Left renal pelvis (tissue), 4 donors: ENCODE measurements around the gene TRIM74. TPM values are rescaled to one million over a fixed set of nuclear protein-coding genes. Genes with fewer than 3 reads are reported as not detected.
A peak's percentile ranks its signal among the peaks of the same experiment; 100 is the strongest.
"Not testable (repeated sequence)": the region's sequence is repeated elsewhere in the genome, so short reads cannot be mapped to it uniquely, and the experiment has no call there.

Experiments used
- DNase-seq, 4 donors: peaks; one replicate each; pipeline ENCODE4 v3.0.0-alpha.2; 2013; ENCODE audit warnings: low read depth in 4 of 4, low spot score in 3 of 4
- polyA plus RNA-seq, 4 donors: library from polyadenylated mRNA; unstranded; fragments of 120-200 nt; gene quantifications; one replicate each; pipeline ENCODE4 v1.2.1, GENCODE V29; 2013; ENCODE audit not compliant: insufficient read length in 4 of 4

TRIM74 gene
- polyA plus RNA-seq, 4 donors, result 0.37 to 3.0 (median 1.4) TPM

- DNase-seq, result not testable (repeated sequence)
These were observed 8.5 kb downstream of the TRIM74 start for GRCh38 chr7:72960626-72961345.

DNA sequence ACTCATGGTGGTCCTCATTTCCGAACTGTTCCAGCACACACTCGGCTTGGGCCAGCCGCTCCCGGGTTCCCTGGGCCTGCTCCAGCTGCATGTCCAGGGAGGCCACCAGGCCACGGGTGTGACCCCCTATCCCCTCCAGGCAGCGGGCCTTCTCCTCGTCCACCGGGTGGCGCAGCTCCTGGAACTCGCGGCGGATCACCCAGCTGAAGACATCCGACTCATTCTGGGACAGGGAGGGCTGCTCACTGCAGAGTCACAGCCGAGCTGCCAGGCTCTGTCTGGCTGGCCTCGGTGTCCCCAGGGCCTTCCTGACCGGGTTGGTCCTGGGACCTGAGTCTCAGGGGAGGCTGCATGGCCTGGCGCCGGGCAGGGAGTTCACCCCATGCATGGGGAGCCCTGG is 9.2 kb downstream of the TRIM74 start:
- DNase-seq, result not testable (repeated sequence)

GRCh38 chr7:72954563-72955198 is 14.6 kb downstream of the TRIM74 start:
- DNase-seq, result not testable (repeated sequence)

DNA sequence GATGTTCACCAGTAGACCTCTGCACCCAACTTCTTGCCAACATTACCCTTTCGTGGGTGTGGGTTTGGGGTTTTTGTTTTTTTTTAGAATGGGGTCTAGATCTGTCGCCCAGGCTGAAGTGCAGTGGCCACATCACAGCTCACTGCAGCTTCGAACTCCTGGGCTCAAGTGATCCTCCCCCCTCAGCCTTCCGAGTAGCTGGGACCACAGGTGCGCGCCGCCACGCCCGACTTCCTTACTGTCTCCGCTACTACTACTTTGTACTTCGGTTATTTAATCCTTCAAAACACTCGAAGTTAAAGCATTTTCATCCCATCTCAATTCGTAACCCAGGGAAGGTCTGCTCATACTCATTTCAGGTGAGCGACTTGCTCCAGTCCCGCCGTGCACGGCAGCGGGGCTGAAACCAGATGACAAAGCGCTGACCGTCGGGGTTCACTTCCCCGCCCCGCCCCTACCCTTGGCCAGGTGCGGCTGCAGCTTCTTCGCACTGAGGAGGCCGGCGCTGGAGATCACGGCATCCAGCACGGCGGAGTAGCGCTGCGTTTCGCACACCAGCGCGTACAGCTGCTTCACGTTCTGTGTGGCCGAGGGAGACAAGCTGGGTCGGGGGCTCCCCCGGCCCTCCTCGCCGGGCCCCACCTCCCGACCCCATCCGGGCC is 15.2 kb downstream of the TRIM74 start:
- not testable (repeated sequence) for DNase-seq

GRCh38 chr7:72950432-72950831 is 18.8 kb downstream of the TRIM74 start:
- DNase-seq, result not testable (repeated sequence)

DNA sequence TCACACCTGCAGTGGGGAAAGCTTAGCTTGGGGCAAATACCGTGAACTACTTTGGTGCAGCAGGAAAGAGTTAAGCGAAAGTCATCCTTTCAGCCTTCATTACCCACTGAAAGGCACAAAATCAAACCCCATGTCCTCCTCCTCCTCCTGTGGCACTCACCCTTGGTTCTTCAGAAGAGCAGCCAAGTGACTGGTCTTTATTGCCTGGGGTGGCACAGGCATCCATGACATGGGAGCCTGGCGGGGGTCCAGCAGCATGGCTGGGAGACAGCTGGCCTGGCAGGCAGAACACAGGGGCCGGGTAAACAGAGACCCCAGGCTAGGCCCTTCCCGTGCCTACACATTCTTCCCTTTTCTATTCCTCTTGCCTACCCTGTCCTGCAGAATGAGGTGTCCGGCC is 19.6 kb downstream of the TRIM74 start:
- not testable (repeated sequence) for DNase-seq

GRCh38 chr7:72949276-72949675 is 20.0 kb downstream of the TRIM74 start:
- not testable (repeated sequence) for DNase-seq

DNA sequence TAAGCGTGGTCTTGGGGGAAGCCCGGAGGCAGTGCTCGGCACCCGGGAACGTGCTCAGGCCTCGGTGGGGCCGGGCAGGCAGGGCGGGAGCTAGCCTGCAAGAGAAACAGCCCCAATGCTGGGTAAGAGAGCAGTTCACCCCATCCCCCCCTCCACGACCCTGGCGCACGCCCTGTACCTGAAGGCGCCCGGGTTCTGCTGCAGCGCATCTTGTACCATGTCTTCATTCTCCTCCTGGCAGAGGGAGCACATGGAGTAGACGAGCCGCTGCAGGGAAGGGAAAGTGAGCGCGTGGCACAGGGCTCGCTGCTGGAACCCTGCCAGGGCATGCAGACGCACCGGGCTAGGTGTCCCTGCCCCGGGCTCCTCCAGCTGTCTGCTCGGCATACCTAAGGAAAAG is 20.6 kb downstream of the TRIM74 start:
- DNase-seq, result not testable (repeated sequence)

DNA sequence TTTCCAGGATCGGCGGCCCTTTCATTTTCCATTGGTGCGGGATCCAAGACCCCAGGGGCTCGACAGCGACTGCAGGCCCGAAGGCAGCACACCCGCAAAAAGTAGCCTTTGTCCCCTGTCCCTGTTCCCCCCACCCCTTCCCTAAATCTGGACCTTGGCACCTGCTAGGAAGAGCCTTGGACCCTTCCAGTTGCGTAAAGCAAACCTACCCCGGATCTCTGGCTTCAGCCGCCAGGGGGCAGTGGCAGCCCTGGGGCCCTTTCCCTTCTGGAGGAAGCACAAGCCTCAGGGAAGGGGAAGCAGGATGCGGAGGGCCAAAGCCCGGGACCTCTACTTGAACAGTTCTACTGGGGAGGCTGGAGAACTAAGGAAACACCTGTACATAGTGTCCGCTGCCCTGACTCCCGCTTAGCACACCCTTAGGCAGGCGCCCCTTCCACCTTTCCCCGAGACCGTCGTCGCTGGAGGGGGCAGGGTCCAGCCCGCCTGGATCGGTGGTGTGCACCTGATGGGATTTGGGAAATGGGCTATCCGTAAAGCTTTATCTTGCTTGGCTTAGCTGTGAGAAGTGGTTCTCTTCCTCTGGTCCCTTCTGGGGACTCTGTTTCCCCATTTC is 23.0 kb downstream of the TRIM74 start:
- not testable (repeated sequence) for DNase-seq

- DNase-seq, result not testable (repeated sequence)
These were observed 23.7 kb downstream of the TRIM74 start for GRCh38 chr7:72945597-72945996.

DNA sequence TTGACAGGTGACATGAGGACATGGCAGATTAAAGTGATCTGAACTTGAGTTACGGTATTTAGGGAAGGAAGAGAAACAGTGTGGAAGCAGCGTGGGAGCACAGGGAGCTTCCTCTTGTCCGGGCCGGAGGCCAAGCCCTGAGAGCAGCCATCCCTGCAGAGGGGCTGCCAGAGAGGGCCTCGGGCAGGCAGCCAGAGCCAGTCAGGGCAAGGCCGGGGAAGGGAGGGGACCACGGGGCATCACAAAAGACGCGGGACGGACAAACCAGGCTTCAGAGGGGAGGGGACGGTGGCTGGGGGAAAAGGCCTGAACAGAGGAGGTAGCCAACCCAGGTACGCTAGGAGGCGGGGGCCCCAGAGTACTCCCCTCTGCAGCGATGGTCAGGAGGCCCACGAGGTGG is 24.3 kb downstream of the TRIM74 start:
- not testable (repeated sequence) for DNase-seq

- not testable (repeated sequence) for DNase-seq
These were observed 26.3 kb downstream of the TRIM74 start for GRCh38 chr7:72942956-72943355.

- DNase-seq, result not testable (repeated sequence)
These were observed 27.1 kb downstream of the TRIM74 start for GRCh38 chr7:72942022-72942705.

DNA sequence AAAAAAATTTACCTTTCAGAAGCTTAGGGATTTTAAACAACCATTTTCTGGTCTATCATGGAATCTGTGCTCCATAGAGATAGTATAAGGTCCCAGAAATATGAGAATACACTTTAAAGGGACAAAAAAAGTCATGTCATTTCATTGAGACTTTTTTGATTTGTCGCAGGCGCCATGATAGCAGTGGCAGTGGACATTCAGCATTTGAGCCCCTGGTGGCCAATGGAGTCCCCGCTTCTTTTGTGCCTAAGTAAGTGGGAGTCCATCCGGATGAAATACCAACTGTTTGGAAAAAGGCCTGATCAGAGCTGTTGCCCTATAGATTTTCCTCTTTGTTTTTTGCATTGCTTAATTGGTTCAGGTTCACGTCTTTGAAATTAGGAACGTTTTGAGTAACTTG is 41.0 kb downstream of the TRIM74 start:
- DNase-seq, result not testable (repeated sequence)

DNA sequence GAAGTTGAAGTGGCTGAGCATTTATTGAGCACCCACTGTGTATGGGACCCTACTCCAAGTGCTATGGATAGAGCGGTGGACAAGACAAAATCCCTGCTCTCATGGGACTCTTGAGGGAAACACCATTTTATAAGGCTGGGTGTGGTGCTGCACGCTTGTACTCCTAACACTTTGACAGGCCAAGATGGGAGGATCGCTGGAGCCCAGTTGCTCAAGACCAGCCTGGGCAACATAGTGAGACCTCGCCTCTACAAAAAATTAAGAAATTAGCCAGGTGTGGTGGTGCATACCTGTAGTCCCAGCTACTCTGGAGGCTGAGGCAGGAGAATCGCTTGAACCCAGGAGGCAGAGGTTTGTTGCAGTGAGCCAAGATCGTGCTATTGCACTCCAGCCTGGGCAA is 41.5 kb downstream of the TRIM74 start:
- DNase-seq, result not testable (repeated sequence)

DNA sequence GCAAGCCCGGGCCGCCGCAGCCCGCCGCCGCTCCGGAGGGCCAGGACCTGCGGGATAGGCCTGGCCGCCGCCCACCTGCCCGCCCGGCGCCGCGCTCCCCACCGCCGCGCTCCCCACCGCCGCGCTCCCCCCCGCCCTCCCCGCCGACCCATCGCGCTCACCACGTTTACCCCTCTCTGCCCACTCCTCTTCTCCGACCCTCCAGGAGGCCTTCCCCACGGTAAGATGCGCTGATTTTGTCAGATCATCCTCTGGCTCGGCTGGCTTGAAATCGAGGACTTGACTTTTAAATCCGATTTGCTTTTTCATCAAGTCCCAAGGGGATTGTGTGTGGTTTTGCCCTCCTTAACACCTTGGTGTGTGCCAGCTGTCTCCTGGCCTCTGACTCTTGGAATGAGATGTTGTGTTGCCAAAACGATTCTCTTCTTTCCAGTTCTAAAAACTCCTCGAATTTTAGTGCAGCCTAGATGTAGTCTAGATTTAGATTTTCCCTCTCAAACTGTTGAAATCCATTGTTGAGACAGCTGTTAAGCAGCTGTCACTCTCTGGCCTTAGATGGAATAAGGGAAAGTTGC is 43.6 kb downstream of the TRIM74 start:
- DNase-seq, result no peak

DNA sequence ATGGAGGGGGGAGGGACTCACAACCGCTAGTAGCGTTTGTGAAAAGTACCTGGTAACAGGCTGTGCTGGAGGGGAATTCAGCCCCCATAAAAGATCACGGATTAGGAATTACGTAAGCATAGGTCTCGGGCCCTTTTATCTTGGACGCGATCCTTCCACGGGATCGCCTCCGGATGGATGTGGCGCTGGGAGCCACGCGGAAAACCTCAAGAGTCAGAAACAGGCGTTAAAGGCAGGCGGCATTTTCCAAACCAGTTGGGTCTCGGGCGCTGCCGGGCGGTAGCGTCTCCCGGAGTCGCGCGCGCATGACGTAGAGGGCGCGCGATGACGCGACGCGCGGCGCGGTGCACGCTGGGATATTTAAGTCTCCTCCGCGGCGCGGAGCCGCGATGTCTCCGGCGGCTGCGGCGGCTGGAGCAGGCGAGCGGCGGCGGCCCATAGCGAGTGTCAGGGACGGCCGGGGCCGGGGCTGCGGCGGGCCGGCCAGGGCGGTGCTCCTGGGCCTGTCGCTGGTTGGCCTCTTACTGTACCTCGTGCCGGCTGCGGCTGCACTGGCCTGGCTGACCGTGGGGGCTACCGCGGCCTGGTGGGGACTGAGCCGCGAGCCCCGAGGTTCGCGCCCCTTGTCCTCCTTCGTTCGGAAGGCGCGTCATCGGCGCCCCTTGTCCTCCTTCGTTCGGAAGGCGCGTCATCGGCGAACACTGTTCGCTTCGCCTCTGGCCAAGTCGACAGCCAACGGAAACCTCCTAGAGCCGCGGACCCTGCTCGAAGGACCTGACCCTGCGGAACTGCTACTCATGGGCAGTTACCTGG is 44.3 kb downstream of the TRIM74 start, which contains the start of gene POM121:
Gene POM121, plus strand, starts transcription at position 363 of the 813 bp plus-strand sequence. Its CDS starts 27 bp downstream, at position 390.
- peak; percentile 77 to 82 (median 79) for DNase-seq

GRCh38 chr7:72924386-72924732 is 44.9 kb downstream of the TRIM74 start:
- DNase-seq, result no peak

DNA sequence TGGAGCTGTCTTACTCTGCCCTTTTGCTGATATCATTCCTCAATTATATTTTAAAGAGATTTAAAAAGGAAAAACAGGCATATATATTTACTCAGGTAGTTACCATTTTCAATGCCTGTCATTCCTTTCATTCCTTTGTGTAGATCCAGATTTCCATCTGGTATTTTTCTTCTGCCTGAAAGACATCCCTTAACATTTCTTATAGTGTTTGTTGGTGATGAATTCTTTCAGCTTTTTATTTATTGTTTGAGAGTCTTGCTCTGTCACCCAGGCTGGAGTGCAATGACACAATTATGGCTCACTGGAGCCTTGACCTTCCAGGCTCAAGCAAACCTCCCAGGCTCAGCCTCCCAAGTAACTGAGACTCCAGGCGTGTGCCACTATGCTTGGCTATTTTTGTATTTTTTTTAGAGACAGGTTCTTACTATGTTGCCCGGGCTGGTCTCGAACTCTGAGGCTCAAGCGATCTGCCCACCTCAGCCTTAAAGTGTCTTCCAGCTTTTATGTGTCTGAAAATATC is 50.0 kb downstream of the TRIM74 start:
- no peak for DNase-seq
